ENCODE measurements around the gene ADAP1.

The ADAP1 gene

DNA sequence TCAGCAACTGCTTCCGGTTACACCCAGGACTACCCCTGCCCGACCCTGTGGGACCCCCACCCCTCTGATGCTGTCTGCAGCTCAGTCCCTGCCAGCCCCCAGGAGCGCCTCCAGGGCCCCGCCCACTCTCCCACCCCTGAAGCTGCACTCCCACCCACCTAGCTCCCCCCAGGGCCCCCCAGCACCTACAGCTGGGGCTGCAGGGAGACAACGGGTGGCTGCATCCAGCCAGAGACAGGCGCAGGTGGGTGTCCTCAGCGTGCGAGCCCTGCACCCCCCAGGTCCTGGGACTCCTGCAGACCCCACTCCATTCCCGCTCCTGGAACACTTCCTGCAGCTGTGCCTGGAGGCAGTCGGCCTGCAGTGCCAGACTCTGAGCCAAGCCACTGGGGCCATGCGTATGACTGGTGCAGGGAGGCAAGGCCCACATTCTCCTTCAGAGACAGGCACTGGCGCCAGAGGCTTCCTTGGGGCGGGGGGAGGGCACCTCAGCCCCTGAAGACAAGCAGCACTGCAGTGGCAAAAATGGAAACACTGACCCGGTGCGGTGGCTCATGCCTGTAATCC is 34.6 kb upstream of the ADAP1 start:
- DNase-seq (ENCODE audit: low read depth) = no peak

DNA sequence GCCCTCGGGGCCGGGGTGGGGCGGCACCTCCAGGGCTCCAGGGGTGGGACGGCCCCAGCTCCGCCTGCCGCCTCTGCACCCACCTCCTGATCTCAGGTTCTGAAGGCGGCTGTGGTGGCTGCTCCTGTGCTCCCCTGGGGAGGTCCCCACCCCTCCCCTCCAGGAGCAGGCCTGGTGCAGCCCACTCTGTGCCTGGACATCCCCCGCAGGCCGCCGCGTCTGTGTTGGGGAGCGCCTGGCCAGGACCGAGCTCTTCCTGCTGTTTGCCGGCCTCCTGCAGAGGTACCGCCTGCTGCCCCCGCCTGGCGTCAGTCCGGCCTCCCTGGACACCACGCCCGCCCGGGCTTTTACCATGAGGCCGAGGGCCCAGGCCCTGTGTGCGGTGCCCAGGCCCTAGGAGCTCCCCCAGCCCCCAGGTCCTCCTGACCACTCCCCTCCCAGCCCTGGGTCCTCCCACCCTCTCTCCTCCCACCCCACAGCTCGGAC is 34.0 kb upstream of the ADAP1 start:
- no peak for DNase-seq (ENCODE audit: low read depth)

DNA sequence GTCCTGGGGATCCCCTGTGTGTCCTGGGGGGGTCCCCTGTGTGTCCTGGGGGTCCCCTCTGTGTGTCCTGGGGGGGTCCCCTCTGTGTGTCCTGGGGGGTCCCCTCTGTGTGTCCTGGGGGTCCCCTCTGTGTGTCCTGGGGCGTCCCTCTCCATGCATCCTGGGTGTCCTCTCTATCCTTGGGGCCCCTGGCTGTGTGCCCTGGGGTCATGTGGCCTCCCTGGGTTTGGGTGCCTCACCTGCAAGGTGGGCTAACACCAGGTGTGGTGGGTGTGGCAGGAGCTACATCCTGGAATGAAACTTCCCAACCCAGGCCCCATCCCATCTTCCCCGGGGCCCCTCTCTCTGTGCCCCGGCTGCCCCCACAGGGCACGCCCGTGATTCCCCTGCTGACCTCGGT is 33.4 kb upstream of the ADAP1 start:
- DNase-seq (ENCODE audit: low read depth) = no peak

DNA sequence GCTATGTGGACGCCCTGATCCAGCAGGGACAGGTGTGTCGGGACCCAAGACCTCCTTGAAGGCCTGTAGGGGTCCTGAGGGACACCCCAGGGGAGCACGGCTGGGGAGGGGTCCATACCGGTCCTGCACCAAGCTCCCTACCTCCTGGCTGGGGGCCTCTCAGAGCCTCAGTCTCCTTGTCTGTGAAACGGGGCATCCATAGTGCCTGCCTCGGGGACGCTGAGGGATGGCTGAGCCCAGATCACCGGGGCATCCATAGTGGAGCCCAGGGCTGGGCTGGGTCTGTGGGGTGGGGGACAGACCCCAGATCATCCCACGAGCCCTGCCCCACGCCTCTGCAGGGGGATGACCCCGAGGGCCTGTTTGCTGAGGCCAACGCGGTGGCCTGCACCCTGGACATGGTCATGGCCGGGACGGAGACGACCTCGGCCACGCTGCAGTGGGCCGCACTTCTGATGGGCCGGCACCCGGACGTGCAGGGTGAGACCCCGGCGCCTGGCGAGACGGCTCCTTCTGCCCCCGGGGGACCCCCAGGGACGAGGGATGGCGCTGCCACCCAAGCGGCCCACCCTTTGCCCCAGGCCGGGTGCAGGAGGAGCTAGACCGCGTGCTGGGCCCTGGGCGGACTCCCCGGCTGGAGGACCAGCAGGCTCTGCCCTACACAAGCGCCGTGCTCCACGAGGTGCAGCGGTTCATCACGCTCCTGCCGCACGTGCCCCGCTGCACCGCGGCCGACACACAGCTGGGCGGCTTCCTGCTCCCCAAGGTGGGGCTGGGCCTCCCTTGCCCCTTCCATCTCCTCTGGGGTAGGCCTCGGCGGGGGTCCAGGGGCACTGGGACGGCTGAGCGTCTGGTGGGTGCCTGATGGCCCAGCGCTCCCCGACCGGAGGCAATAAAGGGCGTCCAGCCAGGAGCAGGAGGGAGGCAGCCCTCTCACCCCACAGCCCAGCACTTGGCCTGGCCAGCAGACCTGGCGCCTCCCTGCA is 32.6 kb upstream of the ADAP1 start:
- DNase-seq (ENCODE audit: low read depth) = no peak

DNA sequence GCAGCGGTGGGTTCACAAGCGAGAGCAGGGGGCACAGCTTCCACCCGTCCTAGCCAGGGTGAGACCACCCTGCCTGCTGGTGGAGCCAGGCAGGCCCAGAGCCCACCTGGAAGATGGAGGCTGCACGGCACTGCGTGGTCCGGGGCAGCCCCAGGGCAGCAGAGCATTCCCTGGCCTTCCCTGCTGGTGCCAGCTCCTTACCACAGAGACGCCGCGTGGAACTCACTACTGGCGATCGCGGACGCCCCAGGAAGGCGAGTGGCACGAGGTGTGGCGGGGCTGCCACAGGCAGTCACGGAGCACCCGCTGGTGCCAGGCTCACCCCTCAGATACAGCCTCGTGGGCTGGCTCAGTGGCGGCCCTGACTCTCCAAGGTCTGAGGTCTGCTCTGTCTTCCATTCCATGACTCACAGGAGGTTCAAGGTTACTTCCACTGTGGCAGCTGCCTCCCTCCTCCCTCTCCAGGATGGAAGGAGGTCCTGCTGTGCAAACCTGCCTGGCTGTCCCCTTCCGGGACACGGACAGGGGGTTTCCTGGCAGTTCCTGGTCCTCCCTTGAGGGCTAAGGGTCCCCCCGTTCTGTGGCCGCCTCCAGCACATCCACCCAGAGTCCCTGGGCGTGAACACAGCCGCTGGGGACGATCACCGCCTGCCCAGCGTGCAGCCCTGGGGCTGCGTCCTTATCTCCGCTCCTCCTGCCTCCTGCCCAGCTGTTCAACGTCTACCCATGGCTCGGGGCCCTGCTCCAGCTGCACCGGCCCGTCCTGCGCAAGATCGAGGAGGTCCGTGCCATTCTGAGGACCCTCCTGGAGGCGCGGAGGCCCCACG is 31.6 kb upstream of the ADAP1 start:
- DNase-seq (ENCODE audit: low read depth) = no peak

DNA sequence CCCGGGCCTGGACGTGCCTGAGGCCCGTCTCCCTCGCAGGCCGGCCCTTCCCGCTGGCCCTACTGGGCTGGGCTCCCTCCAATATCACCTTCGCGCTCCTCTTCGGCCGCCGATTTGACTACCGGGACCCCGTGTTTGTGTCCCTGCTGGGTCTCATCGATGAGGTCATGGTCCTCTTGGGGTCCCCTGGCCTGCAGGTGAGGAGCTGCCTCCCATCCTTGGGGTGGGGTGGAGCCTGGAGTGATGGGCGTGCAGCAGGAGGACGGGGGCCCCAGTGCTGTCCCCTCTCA is 30.6 kb upstream of the ADAP1 start:
- DNase-seq (ENCODE audit: low read depth) = no peak

DNA sequence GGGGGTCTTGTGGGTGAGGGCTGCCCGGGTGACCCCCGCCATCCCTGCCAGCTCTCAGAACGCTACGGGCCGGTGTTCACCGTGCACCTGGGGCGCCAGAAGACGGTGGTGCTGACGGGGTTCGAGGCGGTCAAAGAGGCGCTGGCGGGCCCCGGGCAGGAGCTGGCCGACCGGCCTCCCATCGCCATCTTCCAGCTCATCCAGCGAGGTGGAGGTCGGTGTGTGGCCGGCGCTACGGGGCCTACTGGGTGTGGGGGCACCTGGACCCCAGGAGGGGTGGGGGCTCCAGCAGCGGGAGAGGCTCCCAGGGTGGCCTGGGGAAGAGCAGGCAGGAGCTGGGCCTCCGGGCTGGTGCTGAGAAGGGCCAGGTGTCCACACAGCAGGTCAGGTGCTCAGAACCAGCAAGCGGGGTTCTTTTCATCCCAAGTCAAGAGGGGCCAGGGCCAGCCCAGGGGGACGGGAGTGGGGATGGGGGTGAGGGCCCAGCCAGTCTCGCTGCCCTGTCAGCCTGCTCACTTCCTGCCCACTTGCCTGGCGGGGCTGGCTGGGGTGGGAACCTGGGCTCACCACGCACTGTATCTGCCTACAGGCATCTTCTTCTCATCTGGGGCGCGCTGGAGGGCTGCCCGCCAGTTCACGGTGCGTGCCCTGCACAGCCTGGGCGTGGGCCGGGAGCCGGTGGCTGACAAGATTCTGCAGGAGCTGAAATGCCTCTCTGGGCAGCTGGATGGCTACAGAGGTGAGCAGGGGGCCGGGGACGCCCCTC is 30.1 kb upstream of the ADAP1 start:
- DNase-seq (ENCODE audit: low read depth) = no peak

DNA sequence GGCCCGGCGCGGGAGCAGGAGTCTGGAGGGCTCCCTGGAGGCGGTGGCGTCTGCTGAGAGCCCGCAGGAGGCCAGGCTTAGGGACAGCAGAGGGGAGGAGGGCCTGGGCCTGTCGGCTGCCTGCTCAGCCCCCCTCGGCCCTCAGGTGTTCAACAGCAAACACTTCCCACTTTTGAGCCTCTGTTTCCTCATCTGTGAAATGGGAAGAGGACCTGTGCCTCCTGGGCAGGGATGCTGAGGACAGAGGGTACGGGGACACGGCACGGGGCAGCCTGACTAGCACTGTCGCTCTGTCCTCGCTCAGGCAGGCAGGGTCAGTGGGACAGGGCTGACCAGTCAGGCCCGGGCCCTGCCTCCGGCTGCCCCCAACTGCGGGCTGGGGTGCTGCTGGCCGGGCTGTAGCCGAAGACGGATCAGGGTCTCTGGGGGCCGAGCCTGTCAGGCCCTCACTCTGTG is 29.2 kb upstream of the ADAP1 start:
- DNase-seq (ENCODE audit: low read depth) = no peak

DNA sequence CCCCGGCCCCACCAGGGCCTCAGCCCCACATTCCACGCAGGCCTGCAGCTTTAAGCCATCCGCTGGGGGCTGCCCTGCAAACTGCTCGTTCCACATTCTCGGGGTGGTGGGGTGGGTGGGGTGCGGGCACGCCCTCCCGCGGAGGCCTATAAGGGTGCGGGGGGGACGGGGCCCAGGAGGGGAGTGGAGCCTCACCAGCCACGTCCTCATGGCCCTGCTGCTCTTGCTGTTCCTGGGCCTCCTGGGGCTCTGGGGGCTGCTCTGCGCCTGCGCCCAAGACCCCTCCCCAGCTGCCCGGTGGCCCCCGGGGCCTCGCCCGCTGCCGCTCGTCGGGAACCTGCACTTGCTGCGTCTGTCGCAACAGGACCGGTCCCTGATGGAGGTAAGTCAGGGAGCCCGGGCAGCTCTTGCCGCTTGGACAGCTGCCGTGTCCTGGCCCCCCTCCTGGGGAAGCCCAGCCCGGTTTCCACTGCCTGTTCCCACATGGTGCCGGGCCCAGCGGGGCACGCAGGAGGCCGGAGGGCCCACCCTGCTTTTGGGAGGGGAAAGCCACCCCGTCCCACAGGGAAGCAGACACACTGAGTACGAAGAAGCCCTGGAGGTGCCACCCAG is 28.6 kb upstream of the ADAP1 start, which contains the start of gene CYP2W1:
Gene CYP2W1 (plus strand): TSS at position 178 of the 612 bp plus-strand sequence. CDS start 31 bp downstream, at position 209.
- DNase-seq (ENCODE audit: low read depth) = no peak

DNA sequence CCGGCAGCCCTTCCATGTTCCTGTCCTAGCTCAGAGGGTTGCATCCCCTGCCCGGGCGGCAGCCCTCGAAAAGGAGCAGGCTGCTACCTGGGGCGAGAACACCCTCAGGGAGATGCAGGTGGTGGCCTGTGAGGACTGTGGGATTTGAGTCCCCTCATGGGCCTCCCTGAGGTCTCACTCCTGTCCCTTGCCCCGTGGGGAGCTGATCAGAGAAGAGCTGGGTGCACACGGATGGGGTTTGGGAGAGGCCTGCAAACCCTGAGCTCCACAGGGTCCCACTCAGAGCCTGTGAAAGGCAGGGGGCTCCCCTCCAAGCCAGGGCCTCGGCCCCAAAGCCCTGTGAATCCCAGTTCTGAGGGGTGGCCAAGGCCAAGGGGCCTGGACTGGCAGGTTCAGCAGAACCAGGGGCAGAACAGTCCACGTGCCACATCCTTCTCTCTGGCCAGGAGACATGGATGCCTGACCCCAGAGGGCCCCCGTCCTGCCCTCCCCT is 28.1 kb upstream of the ADAP1 start:
- DNase-seq (ENCODE audit: low read depth) = no peak

DNA sequence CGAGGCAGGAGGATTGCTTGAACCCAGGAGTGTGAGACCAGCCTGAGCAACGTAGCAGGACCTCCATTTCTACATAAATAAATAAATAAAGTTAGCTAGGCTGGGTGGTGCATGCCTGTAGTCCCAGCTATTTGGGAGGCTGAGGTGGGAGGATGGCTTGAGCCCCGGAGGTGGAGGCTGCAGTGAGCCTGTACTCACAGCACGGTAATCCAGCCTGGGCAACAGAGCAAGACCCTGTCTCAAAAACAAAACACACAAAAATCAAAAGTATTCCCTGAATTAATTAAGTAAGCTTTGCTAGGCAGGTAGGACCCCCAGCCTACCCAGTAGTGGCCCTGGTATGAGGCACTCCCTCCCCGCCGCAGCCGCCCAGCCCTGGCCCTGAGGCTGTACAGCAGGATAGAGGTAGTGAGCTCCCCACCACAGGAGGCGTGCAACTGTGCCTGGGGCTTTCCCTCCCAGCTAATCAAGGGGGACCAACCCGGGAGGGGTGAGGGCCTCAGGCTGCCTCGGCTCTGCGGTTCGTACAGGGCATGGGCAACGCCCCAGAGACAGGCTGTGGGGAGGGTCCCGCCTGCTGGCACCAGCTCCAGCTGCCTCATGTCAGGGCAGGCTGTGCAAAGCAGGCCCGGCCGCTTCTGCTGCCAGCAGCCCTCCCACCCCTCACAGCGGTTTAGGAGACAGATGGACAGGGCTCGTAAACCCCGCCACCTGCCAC is 27.5 kb upstream of the ADAP1 start:
- DNase-seq (ENCODE audit: low read depth) = no peak

DNA sequence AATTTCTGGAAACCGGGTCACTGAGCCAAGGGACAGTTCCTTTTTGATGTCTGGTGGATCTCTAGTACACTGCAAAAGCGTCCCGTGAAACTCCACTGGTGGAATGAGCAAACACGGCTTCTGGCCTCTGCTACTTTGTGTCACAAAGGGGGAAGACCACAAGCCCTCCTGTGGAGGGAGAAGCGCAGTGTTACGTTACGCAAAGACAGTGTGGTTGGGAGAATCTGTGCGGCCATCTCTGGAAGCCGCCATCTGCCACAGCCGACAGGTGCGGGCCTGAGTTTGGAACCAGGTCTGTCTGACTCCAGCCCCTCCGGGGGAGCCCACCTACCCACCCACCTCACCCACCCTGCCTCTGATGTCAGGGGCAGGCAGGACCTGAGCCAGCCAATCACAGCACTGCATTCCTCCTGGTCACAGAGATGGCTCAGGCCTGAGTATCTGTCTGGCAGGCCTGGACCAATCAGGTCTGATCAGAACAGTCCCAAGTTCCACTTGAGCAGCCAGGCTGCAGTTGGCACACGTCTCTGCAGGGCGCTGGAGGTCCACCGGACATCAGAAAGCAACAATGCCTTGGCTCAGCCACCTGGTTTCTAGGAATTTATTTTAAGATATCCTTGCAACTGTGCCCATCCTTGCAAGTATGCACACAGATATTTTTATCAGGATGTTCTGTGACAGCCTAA is 25.5 kb upstream of the ADAP1 start:
- DNase-seq (ENCODE audit: low read depth) = no peak

DNA sequence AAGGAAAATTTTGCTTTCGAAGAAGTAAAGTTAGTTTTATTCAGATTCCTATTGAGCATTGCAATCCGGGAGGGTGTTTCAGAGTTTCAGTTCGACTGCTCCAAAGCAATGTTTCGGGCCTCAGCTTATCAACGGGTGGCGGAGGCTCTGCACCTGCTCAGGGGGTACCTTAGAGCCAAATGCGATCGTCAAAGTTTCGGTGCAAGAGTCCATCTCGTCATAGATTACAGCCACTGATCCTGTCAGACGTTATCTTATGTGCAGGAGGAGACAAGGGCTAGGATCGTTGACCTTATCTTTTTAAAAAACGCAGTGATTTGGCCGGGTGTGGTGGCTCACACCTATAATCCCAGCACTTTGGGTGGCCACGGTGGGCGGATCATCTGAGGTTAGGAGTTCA is 24.7 kb upstream of the ADAP1 start:
- DNase-seq (ENCODE audit: low read depth) = no peak

DNA sequence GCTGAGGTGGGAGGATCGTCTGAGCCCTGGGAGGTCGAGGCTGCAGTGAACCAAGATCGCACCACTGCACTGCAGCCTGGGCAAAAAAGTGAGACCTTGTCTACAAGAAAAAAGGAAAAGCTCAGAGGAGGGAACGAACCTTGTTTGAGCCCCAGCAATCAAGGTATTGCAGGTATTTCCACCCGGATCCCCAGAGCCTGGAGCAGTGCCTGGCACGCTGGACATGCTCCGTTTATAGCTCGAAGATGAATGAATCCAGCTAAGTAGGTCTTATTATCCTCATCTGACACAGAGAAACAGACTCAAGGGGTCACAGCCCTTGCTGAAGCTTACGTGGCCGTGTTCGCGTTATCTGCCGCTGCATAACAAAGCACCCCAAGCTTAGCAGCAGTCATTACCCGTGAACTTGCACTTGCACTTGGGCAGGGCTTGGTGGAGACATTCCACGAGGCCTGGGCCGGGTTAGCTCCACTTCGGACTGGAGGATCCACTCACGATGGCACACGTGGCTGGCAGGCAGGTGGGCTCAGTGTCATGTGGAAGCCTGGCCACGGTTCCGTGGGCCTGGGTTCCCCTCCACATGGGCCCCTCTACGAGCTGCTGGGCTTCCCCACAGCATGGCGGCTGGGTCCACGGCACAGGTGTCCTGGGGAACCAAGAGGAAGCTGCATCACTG is 24.1 kb upstream of the ADAP1 start:
- no peak for DNase-seq (ENCODE audit: low read depth)

DNA sequence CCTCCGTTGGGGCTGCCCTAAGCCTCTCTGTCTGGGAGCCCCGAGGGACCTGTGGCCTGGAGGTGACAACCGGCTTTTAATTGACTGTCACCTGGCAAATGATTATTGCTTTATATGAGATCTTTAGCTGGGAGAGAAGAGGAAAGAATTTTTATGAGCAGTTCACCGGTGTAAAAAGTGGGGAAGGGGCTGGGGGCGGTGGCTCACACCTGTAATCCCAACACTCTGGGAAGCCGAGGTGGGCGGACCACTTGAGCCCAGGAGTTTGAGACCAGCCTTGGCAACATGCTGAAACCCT is 23.5 kb upstream of the ADAP1 start:
- DNase-seq (ENCODE audit: low read depth) = no peak

DNA sequence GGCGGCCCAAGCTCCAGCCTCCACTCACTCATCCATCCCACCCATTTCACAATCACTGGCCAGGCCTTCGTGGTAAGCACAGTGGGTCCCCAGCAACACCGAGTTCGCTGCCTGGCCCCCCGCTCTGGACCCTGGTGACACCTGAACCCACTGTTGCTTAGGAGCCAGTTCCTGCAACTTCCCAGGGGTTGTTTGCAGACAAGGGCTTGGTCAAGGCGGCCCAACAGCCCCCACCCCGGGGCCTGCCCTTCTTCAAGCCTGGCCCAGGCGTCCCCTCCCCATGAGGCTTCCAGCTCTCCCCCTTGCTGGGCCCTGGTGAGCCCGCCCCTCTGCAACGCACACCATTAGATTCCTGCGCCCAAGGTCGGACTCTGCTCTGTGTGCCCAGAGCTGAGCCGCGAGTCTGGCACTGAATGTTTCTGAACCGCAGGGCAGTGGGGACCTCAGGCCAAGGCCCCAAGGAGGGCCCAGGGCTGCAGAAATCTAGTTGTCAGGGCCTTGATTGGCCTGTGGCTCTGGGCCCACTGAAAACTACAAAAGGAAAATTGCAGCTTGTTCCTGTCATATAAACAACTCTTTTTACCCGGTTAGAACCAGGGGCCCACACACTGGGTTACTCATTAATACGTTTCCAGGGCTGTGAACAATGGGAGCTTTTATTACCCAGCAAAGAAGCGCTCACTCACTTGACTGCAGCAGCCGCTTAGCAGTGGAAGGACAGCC is 23.0 kb upstream of the ADAP1 start:
- no peak for DNase-seq (ENCODE audit: low read depth)

DNA sequence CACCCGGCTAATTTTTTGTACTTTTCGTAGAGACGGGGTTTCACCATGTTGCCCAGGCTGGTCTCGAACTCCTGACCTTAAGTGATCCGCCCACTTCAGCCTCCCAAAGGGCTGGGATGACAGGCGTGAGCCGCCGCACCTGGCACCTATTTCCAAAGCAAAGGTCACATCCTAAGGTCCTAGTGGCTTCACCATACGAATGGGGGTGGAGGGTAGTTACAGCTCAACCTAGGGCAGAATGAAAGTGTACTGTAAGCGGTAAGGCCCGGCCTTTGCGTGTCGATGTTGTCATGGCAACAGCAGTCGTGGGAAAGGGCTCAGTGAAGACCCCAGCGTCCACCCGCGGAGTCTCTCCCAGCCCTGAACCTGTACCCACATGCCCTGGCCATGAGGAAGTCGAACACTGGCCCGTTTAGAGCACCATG is 22.4 kb upstream of the ADAP1 start:
- DNase-seq (ENCODE audit: low read depth) = no peak

DNA sequence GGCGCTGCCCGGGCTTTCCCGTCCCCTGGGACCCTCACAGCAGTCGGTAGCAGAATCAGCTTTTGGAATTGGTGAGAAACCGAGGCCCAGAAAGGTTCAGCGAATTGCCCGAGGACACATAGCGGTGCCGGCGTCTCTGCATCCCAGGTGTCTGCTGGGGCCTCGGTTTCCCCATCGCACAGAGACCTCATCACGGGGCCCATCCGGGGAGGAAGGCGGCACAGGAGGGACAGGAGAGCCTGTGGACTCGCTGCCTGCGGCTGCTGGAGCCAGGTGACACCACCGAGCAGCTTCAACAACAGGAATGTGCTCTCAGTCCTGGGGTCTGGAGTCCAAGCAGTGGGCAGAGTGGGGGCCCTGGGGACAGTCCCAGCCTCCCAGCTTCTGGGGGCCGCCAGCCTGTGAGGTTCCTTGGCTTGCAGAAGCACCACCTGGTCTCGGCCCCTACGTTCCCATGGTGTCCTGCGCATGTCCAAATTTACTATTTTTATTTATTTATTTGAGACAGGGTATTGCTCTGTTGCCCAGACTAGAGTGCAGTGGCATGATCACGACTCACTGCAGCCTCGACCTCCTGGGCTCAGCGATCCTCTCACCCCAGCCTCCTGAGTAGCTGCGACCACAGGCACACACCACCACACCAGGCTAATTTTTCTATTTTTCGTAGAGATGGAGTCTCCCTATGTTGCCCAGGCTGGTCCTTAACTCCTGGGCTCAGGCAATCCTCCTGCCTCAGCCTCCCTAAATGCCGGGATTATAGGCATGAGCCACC is 21.4 kb upstream of the ADAP1 start:
- no peak for DNase-seq (ENCODE audit: low read depth)

Data from stimulated activated CD8-positive, alpha-beta memory T cell treated with anti-CD3 and anti-CD28 coated beads, Interleukin-12 subunit alpha, Interleukin-12 subunit beta, amount 100 ng/mL, for 4 hours (primary cell).